HEK293 (cell line): ENCODE measurements around the gene HMCN1.

ENCODE experiments used
- CTCF ChIA-PET: fragments of 350-600 bp; formaldehyde crosslinking; extraction: SDS; loops from one replicate; lab custom pipeline; 2021; ENCODE audit warnings: antibody characterized with exemption; lab: Yijun Ruan, JAX
- POLR2A ChIA-PET: fragments of 300-600 bp; formaldehyde crosslinking; extraction: SDS; loops from one replicate; lab custom pipeline; 2020; ENCODE audit warnings: antibody characterized with exemption, inconsistent platforms; lab: Yijun Ruan, JAX
- H3K27ac ChIP-seq: fragments of 200-500 bp; sonication (Bioruptor generic); 2 replicates; pipeline ENCODE4 v1.5.1; 2014; ENCODE audit warnings: low read depth, low read length, control low read depth, inconsistent platforms; ENCODE audit errors: extremely low read depth
- H3K36me3 ChIP-seq, 2 experiments: fragments of 200-500 bp in 1 of 2; sonication (Bioruptor generic) in 1 of 2; 1 replicate in 1 of 2; 2 replicates in 1 of 2; pipeline ENCODE4 v1.5.1; 2014 to 2017; ENCODE audit warnings: inconsistent platforms in 2 of 2, low read length in 2 of 2; ENCODE audit not compliant: control insufficient read depth in 2 of 2, insufficient read depth in 1 of 2
- H3K4me1 ChIP-seq: fragments of 200-500 bp; sonication (Bioruptor generic); 2 replicates; pipeline ENCODE4 v1.5.1; 2014; ENCODE audit warnings: mild to moderate bottlenecking, low read length, inconsistent platforms; ENCODE audit not compliant: control insufficient read depth, insufficient read depth
- H3K4me3 ChIP-seq: 2 replicates; pipeline ENCODE4 v1.5.1; 2011; ENCODE audit warnings: low read depth, mild to moderate bottlenecking, control low read depth, low read length, moderate library complexity
- H3K9me3 ChIP-seq: fragments of 200-500 bp; sonication (Bioruptor generic); 2 replicates; pipeline ENCODE4 v1.5.1; 2014; ENCODE audit warnings: low read depth, low read length, inconsistent platforms; ENCODE audit not compliant: control insufficient read depth, insufficient read depth
- KLF8 ChIP-seq: fragments of 450-650 bp; formaldehyde crosslinking; IDR thresholded peaks from 2 replicates; pipeline ENCODE4 v1.5.1; 2016; ENCODE audit warnings: missing biosample characterization, missing genetic modification characterization
- PRDM1 ChIP-seq: fragments of 450-650 bp; formaldehyde crosslinking; IDR thresholded peaks from 2 replicates; pipeline ENCODE4; 2016; ENCODE audit warnings: missing biosample characterization, missing genetic modification characterization
- TSHZ1 ChIP-seq: fragments of 450-650 bp; formaldehyde crosslinking; IDR thresholded peaks from 2 replicates; pipeline ENCODE4 v1.5.1; 2016; ENCODE audit warnings: missing biosample characterization, missing genetic modification characterization, borderline replicate concordance
- ZFP37 ChIP-seq: fragments of 450-650 bp; formaldehyde crosslinking; IDR thresholded peaks from 2 replicates; pipeline ENCODE4 v1.5.1; 2016; ENCODE audit warnings: missing biosample characterization, missing genetic modification characterization
- ZNF155 ChIP-seq: fragments of 450-650 bp; formaldehyde crosslinking; IDR thresholded peaks from 2 replicates; pipeline ENCODE4 v1.5.1; 2016; ENCODE audit warnings: missing biosample characterization, missing genetic modification characterization
- ZNF350 ChIP-seq: fragments of 450-650 bp; formaldehyde crosslinking; IDR thresholded peaks from 2 replicates; pipeline ENCODE4 v1.5.0; 2017; ENCODE audit warnings: missing biosample characterization, mild to moderate bottlenecking, missing genetic modification characterization
- ZNF404 ChIP-seq: fragments of 450-650 bp; formaldehyde crosslinking; IDR thresholded peaks from 2 replicates; pipeline ENCODE4 v1.5.1; 2017; ENCODE audit warnings: missing biosample characterization, missing genetic modification characterization
- ZNF701 ChIP-seq: fragments of 450-650 bp; formaldehyde crosslinking; IDR thresholded peaks from 2 replicates; pipeline ENCODE4 v1.5.1; 2016; ENCODE audit warnings: missing biosample characterization, missing genetic modification characterization
- ZNF707 ChIP-seq: fragments of 450-650 bp; formaldehyde crosslinking; IDR thresholded peaks from 2 replicates; pipeline ENCODE4 v1.5.1; 2016; ENCODE audit warnings: missing biosample characterization, missing genetic modification characterization
- ZNF785 ChIP-seq: fragments of 450-650 bp; formaldehyde crosslinking; IDR thresholded peaks from 2 replicates; pipeline ENCODE4 v1.5.1; 2016; ENCODE audit warnings: missing biosample characterization, missing genetic modification characterization
- TF ChIP-seq, protein P1 (sequence below): fragments of 450-650 bp; formaldehyde crosslinking; IDR thresholded peaks from 2 replicates; pipeline ENCODE4 v1.5.1; 2017; ENCODE audit warnings: missing biosample characterization, missing genetic modification characterization
- TF ChIP-seq, protein P2 (sequence below): fragments of 450-650 bp; formaldehyde crosslinking; IDR thresholded peaks from 2 replicates; pipeline ENCODE4 v1.5.1; 2017; ENCODE audit warnings: missing biosample characterization, missing genetic modification characterization
- TF ChIP-seq, protein P3 (sequence below): fragments of 450-650 bp; formaldehyde crosslinking; IDR thresholded peaks from 2 replicates; pipeline ENCODE4 v1.5.1; 2017; ENCODE audit warnings: missing biosample characterization, missing genetic modification characterization
- TF ChIP-seq, protein P4 (sequence below): fragments of 450-650 bp; formaldehyde crosslinking; IDR thresholded peaks from 2 replicates; pipeline ENCODE4 v1.5.1; 2016; ENCODE audit warnings: missing biosample characterization, missing genetic modification characterization
- TF ChIP-seq, protein P5 (sequence below): IDR thresholded peaks from 2 replicates; pipeline ENCODE4 v1.6.1; 2011; ENCODE audit warnings: mild to moderate bottlenecking, low read depth, low read length, borderline replicate concordance

HMCN1 gene

DNA sequence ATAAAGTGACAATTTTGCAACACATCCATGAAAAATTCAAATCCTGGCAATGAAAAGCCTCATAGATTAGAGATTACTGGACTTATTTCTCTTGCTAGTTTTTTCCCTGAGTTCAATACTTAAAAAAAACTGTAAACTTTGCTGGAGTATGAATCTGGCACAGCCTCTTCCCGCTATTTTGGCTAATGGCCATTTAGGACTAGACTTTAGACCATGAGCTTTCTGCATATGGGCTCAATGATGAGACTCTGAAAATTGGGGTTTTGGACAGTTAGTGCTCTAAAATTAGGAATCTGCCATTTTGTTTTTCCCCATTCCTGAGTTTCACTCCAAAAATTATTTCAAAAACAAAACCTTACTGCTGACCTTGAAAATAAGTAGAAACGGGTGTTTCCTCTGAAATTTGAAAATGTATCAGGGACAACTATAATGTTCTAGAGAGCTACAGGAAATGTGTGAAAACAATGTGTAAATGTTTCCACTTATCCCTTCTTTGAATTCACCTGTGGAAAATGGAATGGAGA is 137.5 kb downstream of the HMCN1 start:
- Histone ChIP-seq H3K4me3 (no peak overlapping the region), H3K27ac (no peak overlapping the region), H3K4me1 (no peaks in the 10 kb centered on the region), H3K9me3 (no peaks in the 10 kb centered on the region), H3K36me3 (no peaks in the 10 kb centered on the region)
- ChIA-PET POLR2A (interaction anchor here (0.7 kb wide), 1 partner anchor 89 kb away, joined by 3 read pairs; no protein-coding TSS in a partner anchor), CTCF (no interaction called here)
- TF ChIP-seq ZNF350 (tag by site-specific recombination) = no peak

DNA sequence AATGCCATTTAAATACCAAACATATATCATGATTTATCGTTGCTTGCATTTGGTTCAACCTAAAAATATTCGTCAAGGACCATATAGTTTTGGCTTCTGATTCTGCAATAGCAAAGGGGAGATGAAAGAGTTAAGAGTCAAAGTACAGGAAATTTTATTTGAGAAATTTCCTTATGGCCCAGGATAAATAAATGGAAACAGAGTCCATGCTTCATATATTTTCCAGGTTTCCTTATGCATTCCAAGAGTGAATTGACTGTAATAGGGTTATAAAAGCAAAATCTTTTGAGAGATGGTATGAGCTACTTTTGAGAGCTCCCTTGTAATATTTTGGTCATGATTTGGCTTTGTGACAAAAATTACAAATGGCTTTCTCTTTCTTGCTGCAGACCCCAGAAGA is 140.1 kb downstream of the HMCN1 start:
- Histone ChIP-seq H3K27ac (no peak overlapping the region), H3K4me1 (no peaks in the 10 kb centered on the region), H3K4me3 (no peak overlapping the region), H3K9me3 (no peaks in the 10 kb centered on the region), H3K36me3 (no peaks in the 10 kb centered on the region)
- TF ChIP-seq, protein P1, sequence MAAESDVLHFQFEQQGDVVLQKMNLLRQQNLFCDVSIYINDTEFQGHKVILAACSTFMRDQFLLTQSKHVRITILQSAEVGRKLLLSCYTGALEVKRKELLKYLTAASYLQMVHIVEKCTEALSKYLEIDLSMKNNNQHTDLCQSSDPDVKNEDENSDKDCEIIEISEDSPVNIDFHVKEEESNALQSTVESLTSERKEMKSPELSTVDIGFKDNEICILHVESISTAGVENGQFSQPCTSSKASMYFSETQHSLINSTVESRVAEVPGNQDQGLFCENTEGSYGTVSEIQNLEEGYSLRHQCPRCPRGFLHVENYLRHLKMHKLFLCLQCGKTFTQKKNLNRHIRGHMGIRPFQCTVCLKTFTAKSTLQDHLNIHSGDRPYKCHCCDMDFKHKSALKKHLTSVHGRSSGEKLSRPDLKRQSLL (tag by site-specific recombination) = no peak
- TF ChIP-seq ZFP37 (no peak), ZNF155 (tag by site-specific recombination) (no peak), ZNF707 (no peak), TSHZ1 (tag by site-specific recombination) (no peak), ZNF404 (no peak), KLF8 (tag by site-specific recombination) (no peak), PRDM1 (tag by site-specific recombination) (no peak), ZNF701 (tag by site-specific recombination) (no peak), ZNF785 (no peak)
- TF ChIP-seq, protein P2, sequence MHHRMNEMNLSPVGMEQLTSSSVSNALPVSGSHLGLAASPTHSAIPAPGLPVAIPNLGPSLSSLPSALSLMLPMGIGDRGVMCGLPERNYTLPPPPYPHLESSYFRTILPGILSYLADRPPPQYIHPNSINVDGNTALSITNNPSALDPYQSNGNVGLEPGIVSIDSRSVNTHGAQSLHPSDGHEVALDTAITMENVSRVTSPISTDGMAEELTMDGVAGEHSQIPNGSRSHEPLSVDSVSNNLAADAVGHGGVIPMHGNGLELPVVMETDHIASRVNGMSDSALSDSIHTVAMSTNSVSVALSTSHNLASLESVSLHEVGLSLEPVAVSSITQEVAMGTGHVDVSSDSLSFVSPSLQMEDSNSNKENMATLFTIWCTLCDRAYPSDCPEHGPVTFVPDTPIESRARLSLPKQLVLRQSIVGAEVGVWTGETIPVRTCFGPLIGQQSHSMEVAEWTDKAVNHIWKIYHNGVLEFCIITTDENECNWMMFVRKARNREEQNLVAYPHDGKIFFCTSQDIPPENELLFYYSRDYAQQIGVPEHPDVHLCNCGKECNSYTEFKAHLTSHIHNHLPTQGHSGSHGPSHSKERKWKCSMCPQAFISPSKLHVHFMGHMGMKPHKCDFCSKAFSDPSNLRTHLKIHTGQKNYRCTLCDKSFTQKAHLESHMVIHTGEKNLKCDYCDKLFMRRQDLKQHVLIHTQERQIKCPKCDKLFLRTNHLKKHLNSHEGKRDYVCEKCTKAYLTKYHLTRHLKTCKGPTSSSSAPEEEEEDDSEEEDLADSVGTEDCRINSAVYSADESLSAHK = no peak
- TF ChIP-seq, protein P3, sequence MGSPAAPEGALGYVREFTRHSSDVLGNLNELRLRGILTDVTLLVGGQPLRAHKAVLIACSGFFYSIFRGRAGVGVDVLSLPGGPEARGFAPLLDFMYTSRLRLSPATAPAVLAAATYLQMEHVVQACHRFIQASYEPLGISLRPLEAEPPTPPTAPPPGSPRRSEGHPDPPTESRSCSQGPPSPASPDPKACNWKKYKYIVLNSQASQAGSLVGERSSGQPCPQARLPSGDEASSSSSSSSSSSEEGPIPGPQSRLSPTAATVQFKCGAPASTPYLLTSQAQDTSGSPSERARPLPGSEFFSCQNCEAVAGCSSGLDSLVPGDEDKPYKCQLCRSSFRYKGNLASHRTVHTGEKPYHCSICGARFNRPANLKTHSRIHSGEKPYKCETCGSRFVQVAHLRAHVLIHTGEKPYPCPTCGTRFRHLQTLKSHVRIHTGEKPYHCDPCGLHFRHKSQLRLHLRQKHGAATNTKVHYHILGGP (tag by site-specific recombination) = no peak
- TF ChIP-seq, protein P4, sequence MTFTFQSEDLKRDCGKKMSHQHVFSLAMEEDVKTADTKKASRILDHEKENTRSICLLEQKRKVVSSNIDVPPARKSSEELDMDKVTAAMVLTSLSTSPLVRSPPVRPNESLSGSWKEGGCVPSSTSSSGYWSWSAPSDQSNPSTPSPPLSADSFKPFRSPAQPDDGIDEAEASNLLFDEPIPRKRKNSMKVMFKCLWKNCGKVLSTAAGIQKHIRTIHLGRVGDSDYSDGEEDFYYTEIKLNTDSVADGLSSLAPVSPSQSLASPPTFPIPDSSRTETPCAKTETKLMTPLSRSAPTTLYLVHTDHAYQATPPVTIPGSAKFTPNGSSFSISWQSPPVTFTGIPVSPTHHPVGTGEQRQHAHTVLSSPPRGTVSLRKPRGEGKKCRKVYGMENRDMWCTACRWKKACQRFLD (tag by site-specific recombination) = no peak
- TF ChIP-seq, protein P5, sequence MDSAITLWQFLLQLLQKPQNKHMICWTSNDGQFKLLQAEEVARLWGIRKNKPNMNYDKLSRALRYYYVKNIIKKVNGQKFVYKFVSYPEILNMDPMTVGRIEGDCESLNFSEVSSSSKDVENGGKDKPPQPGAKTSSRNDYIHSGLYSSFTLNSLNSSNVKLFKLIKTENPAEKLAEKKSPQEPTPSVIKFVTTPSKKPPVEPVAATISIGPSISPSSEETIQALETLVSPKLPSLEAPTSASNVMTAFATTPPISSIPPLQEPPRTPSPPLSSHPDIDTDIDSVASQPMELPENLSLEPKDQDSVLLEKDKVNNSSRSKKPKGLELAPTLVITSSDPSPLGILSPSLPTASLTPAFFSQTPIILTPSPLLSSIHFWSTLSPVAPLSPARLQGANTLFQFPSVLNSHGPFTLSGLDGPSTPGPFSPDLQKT = no peak
- ChIA-PET CTCF (interaction anchor here (0.8 kb wide), 1 partner anchor 17 kb away, joined by 3 read pairs; no protein-coding TSS in a partner anchor), POLR2A (interaction anchor here (0.6 kb wide), 1 partner anchor 47 kb away, joined by 3 read pairs; no protein-coding TSS in a partner anchor)
